HG02798 (cell line): ENCODE measurements around the gene MPST.
A peak's percentile ranks its signal among the peaks of the same experiment; 100 is the strongest.

Experiments
- ATAC-seq: cut with Tn5 transposase; IDR thresholded peaks from one replicate; pipeline ENCODE4 v1.9.1; 2021; ENCODE audit warnings: mild to moderate bottlenecking; ENCODE audit not compliant: unreplicated experiment, poor library complexity

The MPST gene

DNA sequence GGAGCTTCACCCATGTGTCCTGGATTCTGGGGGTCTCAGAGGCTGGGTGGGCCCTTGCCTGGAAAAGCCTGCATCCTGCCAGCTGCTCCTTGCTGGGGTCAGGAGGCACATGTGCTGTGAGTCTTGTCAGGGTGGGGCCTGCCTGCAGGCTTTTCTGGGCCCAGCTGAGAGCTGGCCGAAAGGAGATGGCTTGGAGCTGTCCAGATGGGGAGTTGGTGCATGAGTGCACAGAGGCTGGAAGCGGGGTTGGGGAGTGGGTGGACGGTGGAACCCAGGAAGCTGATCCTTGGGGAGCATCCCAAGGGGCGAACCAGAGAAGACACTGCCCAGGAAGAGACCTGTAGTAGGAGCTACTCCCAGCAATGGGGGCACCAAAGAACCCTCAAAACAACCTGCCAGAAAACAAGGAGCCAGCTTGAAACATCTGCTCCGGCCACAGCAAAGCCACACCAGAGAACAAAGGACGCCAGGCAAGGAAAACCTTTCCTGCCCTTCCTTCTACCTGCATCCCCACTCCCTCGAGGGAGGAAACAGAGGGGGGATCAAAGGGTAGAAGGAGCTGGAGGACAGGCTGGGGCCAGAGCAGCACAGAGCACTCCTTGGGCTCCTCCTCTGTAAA is 23.8 kb downstream of the MPST start:
- no peak for ATAC-seq

DNA sequence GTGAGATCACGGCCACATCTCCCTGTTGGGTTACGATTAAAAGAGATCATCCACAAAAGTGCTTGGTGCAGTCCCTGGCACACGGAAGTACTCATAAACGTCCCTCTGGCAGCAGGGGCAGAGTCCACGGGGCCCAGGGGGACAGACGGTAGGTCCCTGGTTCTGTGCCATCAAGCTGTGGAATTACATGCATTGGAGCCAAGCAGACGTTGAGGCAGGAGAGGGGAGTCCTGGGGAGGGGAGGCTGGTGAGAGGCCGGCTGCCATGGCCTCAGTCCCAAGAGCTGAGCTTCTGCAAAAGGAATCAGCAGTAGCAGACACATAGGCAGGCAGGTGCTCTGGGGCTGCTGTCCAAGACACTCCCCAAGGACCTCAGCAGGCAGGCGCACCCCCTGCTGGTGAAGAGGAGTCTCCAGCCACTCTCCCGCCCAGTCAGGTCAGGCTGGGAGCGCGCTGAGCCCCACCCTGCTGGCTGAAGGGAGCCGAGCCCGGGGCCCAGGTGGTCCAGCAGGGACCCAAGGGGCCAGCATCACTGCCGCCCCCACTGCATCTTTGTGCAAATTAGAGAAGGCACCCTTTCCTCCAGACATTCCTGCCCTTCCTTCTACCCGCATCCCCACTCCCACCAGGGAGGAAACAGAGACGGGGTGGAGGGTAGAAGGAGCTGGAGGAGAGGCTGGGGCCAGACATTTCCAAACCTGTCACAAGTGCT is 24.4 kb downstream of the MPST start:
- no peak for ATAC-seq

DNA sequence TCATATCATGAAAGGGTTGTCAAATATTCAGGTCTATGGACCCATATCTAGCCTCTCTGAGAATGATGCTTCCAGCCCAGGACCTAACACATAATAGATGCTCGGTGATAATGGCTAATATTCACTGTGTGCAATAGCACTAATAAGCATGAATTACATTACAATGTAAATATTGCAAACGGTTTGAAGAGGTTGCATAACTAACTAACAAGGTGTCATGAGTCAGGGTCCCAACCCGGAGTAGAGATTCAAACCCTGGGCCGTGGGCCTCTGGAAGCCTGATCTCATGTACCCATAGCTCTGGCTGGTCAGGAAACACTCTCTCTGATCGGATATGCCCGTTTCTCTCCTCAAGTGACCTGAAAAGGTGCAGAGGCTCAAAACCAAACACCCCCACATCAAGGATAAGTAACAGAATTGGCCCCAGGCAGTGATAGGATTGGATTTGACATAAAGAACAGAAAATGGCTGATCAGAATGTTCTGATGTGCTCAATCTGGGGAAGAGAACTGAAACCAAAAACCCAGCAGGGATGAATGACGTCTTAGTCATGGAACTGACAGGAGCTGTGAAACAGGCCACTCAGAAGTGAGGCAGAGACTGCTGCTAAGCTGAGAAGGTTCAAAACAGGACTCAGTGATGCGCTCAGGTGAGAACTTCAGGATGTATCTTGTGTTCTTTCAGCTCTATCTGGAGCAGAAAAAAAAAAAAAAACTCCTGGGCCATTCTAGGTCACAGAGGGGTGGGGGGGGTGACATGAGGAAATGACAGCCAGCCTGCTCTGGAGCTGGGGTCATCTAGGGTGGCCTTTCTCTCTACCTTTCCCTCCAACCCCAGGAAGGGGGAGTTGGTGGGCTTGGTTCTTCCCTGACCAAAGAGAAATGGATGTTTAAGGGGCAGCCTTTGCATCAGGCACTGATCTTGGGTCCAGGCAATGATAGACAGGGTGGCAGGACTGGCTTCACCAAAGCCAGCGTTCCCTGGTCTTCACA is 25.4 kb downstream of the MPST start:
- no peak for ATAC-seq

DNA sequence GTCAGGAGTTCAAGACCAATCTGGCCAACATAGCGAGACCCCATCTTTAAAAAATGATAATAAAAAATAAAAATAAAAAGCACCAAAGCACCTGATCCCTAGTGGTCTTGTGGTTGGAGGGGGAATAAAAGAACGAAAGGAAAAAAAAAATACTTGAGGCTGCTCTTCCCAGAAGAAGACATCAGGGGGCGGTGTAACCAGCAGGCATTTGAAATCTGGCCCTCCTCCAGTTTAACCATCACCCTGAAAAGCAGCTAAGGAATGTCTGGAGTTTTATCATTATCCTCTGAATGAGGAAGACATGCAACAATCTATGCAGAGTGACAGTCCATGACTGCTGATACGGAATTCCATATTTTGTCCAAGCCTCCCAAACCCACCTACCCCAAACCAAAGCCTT is 26.4 kb downstream of the MPST start:
- ATAC-seq: no peak

DNA sequence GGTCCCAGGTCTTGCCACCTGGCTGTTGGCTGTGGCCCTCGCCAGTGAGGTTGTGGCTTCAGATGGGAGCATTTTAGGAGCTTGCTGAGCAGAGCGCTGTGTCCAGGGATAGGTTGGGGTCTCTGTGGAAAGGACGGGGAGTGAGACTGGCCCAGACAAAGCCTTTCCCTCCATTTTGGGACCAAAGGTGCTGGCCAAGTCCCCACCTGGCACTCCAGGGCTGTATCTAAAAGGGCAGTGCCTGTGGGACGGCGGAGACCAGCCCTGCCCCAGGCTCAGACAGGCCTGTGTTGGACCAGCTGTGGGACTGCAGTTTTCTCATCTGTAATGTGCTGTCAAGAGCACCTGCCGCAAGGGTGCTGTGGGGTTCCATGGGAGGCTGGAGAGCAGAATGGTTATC is 27.0 kb downstream of the MPST start:
- ATAC-seq: no peak

DNA sequence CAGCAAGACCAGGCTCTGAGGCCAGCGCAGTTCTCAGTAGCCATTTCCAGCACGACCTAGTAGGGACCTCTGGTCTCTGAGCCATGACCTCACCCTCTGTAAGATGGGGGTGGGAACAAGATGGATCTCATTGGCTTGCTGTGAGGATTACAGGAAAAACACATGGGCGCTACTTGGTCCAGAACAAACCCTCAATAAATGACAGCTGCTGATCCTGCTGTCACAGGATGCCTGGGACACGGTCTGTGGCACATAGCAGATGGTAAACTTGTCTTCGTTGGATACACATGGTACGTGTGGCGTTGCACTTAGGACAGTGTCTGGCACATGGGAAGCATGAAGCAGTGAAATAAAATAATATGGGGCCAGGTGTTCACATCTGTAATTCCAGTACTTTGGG is 27.5 kb downstream of the MPST start:
- ATAC-seq: no peak

DNA sequence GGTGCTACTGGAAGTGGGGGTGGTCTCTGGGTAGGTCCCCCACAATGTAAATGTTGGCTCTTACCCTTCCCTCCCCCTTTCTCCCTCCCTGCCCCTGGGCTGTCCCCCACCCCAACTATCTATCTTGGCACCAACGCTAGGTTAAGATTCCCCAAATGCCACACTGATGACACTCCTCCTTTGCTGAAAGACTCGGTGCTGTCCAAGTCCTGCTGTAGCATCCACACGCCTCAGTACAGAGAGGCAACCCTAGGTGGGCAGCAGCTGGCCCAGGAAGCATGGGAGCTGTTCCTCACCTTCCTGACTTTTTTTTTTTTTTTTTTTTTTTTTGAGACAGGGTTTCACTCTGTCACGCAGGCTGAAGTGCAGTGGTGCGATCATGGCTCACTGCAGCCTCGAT is 28.6 kb downstream of the MPST start:
- no peak for ATAC-seq

DNA sequence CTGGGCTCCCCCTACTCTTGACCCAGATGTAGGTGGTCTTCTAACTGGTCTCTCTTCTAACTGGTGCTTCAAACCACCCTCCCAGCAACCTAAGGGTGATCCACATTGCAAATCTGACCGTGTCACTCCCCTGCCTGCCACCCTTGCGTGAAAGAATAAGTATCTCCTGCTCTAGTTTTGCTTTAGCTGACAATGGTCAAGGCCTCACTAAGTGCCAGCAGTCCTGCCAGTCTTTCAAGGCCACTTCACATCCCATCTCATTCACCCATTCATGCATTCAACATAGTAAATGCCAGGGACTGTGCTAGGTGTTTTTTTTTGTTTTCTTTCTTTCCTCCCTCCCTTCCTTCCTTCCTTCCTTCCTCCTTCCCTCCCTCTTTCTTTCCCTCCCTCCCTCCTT is 29.7 kb downstream of the MPST start:
- no peak for ATAC-seq

DNA sequence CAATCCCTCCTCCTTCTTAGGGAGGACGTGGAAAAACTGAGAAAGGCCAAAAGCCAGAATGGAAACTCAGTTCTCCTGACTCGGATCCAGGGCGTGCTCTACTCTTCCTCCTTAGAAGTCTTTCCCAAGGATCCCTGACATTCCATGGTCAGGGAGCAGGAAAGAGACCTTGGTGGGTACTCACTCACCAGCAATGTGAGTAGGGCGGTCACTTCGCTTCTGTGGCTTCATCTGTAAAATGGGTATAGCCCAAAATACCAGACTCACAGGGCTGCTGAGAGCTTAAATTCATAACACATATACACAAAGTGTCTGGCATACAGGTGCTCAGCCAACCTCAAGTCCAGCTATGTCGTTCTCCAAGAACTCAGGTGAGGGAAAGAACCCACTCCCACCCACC is 31.4 kb downstream of the MPST start:
- ATAC-seq: no peak

DNA sequence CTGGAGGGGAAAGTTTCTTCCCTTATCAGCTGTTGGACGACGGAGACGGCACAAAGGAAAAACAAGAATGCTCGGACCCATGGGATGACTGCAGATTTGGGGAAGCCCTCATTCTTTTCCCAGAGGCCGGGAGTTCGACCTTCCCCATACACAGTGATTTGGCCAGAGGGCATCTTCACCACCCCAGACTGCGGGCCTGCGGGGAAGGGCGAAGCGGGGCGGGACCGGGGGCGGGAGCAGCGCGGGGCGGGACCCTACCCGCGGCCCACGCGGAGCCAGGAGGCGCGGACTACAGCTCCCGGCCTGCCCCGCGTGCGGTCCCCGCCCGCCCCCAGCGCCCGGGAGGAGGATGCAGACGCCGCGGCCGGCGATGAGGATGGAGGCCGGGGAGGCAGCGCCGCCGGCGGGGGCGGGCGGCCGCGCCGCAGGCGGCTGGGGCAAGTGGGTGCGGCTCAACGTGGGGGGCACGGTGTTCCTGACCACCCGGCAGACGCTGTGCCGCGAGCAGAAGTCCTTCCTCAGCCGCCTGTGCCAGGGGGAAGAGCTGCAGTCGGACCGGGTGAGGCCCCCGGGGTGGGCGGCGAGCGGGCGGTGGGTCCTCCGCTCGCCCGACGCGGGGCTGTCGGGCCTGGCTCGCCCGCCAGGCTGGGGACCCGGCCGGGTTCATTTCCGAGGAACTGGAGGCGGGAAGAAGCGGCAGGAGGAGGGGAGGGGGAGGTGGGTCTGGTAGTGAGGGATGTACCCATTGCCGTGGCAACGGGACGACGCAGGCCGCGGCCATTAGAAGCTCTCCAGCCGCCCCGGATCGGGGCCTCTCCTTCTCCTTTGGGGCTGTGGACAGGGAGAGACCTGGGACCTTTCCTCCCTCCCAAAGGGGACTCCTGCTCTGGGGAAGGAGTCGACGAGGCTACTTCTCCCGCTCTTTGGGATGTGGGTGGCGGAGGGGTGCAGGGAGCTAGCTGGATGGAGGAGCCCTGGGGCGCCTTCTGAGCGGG is 32.1 kb downstream of the MPST start, which contains the start of gene KCTD17:
TSS of gene KCTD17 (plus strand) at position 352 of the 995 bp plus-strand sequence. CDS start at position 371, 19 bp downstream.
- peak; percentile 84 for ATAC-seq

DNA sequence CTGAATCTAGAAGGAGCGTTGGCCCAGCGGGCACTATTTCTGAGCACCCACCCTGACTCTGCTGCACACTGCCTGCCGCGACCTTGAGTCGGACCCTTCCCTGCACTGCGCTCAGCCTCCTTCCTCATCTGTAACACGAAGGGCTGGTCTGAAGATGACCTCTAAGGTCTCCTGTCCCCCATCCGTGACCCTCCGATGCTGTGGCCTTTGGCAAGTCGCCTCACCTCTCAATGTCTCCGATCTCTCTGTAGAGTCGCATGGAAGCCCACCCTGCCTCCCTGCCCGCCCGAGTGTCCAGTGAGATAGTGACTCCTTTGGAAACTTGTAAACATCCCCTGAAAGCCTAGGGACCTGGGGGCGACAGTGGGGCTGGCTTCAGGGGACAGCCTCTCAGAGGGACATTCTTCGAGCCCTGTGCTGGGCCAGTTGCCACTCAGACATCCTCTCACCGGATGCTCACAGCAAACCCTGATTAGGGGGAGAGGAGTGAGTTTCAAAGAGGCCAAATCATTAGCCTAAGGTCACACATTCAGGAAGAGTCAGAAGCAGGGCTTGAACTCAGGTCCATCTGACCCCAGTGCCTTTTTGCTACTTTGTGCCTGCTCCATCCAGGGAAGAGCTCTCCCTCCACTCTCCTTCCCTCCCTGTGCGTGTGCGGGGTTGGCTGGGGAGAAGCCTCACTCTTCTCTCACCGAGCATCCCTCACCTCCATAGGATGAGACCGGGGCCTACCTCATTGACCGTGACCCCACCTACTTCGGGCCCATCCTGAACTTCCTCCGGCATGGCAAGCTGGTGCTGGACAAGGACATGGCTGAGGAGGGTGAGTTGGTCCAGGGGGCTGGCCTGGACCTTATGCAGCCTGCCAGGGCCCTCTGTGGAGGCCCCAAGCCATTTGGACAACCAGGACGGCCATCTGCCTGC is 33.1 kb downstream of the MPST start:
- no peak for ATAC-seq

DNA sequence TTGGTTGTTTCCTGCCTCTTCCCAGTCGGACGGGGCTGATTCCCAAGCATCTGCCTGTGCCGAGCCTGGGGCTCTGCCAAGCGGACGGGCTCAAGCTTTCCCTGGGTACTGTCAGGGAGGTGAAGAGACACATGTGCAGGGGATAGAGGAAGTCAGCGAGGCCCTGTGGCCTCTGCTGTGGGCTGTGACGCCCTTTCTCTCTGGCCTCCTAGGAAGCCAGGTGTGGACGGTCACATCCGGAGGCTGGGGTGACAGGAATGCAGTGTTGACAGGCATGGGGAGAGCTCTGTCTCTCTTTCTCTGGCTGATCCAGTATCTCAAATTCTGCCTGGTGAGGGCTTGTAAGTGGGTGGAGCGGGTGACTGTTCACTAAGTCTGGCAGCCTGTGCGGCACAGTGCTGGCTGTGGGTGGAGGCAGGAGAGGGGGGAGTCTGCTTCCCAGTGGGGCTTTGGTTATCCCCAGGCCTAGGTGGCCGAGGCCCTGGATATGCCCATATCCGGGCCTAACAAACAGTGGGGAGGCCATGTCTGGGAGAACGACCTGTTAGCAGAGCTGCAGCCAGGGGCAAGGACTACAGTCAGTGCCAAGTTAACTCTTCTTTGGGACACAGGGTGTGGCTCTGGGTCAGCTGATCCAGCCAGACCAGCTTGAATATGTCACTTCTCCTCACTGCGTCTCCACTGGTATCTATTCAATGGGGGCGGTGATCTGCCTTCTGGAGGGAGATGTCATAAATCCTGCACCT is 33.9 kb downstream of the MPST start:
- ATAC-seq: no peak

DNA sequence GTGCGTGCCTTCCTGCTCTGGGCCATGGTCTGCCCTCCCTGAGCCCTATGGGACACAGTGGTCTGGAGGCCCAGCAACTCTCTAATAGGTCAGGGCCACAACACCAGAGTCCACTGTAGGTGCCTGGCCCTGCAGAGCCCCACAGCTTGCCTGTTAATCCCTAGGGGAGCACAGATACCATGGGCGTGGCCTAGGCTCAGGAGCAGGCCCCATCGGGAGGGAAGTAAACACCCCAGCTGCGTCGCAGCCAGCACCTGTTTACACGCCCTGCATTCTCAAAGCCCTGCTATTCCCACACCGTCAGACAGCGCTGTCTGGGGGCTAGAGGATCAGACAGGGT is 34.5 kb downstream of the MPST start:
- no peak for ATAC-seq

DNA sequence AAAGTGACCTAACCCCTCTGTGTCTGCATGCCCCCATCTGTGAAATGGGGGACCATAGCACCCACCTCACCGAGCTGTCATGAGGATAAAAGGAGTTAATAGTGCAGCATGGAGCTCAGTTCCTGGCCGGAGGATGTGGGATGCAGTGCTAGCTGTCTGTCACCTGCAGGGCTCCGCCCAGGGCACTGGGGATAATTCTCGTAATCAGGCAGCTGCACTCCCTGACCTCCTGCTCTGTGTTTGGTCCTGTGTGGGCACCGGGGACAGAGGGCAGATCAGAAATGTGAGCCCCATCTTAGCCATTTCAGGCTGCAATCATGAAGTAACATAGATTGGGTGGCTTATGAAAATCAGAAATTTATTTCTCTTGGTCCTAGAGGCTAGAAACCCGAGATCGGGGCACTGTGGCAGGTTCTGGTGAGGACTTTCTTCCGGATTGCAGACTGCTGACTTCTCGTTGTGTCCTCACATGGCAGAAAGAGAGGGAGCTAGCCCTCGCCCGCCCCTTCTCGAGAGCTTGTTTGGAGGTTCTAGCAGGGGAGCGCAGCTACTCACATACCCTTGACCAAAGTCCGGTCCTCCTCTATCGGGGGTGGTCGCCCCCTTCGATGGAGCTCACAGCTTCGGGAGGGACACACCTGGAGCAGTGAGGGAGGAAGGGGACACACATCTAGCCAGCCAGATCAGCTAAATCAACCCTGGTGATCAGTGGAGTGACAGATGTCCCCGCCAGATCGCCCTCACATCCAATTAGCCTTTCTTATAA is 35.2 kb downstream of the MPST start:
- ATAC-seq: no peak

DNA sequence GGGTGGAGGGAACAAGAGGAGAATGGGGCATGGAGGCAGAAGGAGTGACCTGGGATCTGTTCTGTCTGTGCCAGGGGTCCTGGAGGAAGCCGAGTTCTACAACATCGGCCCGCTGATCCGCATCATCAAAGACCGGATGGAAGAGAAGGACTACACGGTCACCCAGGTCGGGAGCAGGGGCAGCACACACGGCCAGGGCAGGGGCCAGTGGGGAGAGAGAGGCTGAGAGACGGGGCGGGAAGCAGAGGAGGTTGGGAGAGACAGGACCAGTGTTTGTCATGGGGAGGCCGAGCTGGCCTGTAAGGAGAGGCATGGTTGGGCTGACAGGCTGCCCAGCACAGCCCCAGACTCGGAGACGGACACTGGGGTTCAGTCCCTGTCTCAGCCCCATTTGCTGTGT is 36.7 kb downstream of the MPST start:
- no peak for ATAC-seq

DNA sequence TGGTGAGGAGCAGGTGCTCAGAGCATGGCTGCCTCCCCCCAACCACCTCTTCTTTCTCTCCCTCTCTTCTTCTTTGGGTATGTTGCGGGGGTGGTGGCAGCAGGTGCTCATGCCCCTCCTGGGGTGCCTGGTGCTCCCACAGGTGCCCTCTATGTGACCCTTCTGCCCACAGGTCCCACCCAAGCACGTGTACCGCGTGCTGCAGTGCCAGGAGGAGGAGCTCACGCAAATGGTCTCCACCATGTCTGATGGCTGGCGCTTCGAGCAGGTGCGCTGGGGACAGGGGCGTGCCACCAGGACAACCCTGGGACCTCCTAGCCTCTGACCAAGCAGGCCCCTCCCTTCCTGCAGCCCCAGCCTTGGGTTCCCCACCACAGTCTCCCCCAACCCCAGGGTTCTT is 37.7 kb downstream of the MPST start:
- ATAC-seq: no peak

DNA sequence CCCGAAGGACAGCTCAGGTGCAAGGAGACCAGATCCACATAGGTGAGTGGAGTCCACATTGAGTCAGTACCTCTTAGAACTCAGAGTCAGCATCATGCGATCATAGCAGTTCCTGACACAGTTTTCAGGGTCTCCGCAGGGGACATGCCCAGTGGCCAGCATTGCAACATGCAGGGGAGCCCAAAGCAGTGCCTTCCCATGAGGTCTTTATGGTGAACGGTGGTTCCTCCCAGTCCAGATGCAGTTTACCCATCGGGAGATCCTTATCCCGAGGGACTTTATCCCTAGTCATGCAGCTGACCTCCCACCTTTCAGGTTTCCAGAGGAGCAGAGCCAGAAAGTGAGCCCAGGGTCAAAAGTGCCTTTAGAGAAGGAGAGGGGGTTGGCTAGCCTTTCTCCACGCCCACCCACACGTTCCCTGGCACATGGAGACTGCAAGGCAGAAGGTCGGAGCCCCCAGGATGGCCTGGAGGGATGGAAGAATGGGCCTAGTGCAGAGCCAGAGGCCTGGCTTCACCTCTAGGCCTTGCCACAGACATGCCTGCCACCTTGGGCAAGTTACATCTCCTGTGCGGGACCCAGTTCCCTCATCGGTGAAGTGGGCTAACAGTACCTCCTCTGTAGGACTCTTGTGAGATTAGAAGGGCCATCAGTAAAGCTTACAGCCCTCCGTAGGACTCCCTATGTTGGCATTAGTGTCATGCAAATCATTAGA is 38.4 kb downstream of the MPST start:
- ATAC-seq: no peak
